Measurements from ENCODE around the gene QTRT2. TPM values are rescaled to one million over a fixed set of nuclear protein-coding genes. Genes with fewer than 3 reads are reported as not detected.

Gene QTRT2
- total and polyA plus RNA-seq, 2 of the 8 experiments (the other 6 are each of a cell fraction or from before 2014, with no cell fraction given) = 13.3 to 54.5 TPM

GRCh38 chr3:114119776-114120175, 63.2 kb downstream of the QTRT2 start:
- H3K4ac ChIP-seq (replicated peaks; ENCODE audit: insufficient read length, low read depth, low read length) = no peak overlapping the region
- H2AK5ac ChIP-seq (ENCODE audit: low read depth, low read length) = no peak overlapping the region
- H3K23me2 ChIP-seq (ENCODE audit: low read depth, low read length) = no peaks in the 10 kb centered on the region
- no peaks in the 10 kb centered on the region for H3K79me1 ChIP-seq (ENCODE audit: low read depth, low read length)
- no peak overlapping the region for H3K23ac ChIP-seq (ENCODE audit: insufficient read length)
- H3K4me3 ChIP-seq (ENCODE audit: extremely low read depth in 1 of 4, insufficient read depth in 2 of 4, low read depth in 3 of 4, low read length in 4 of 4) = no peak overlapping the region
- FAIRE-seq (no peak), DNase-seq (ENCODE audit: low read depth in 1 of 2, low spot score in 2 of 2) (no peak)
- no peak overlapping the region for H3K9ac ChIP-seq (replicated peaks in 1 of 4; ENCODE audit: extremely low read depth in 1 of 4, low read depth in 3 of 4, low read length in 3 of 4)
- H3K56ac ChIP-seq (replicated peaks; ENCODE audit: insufficient read length, low read depth, low read length) = no peak overlapping the region
- no peaks in the 10 kb centered on the region for H3K36me3 ChIP-seq (ENCODE audit: control insufficient read depth in 2 of 4, insufficient read depth in 4 of 4, low read length in 3 of 4)
- H3K18ac ChIP-seq (ENCODE audit: extremely low read depth, low read length) = no peak overlapping the region
- H3K4me2 ChIP-seq (ENCODE audit: insufficient read depth in 1 of 2, low read depth in 2 of 2, low read length in 2 of 2) = no peak overlapping the region
- CTCF ChIA-PET (ENCODE audit: partially characterized antibody) = interaction anchor here (0.6 kb wide), 1 partner anchor 177 kb away, joined by 3 read pairs; no protein-coding TSS in a partner anchor
- TF ChIP-seq ATF2 (IDR thresholded peaks at IDR 0.05; ENCODE audit: low read length) = no peak
- no peak for TF ChIP-seq TEAD4 (IDR thresholded peaks at IDR 0.05; ENCODE audit: low read depth, low read length)
- TF ChIP-seq CREB1 (IDR thresholded peaks at IDR 0.05) = no peak
- TF ChIP-seq SIN3A (conservative IDR thresholded peaks at IDR 0.05 in 1 of 2, IDR thresholded peaks at IDR 0.05 in 1 of 2; ENCODE audit: low read depth in 1 of 2, low read length in 2 of 2) = no peak
- no peak for TF ChIP-seq RXRA (IDR thresholded peaks at IDR 0.05; ENCODE audit: insufficient read depth, low read depth, low read length)
- no peak for TF ChIP-seq HDAC6 (IDR thresholded peaks at IDR 0.05; ENCODE audit: low read depth, low read length)
- TF ChIP-seq EGR1 (IDR thresholded peaks at IDR 0.05; ENCODE audit: borderline replicate concordance, low read depth, low read length) = no peak
- WGBS, 2 experiments (ENCODE audit: extremely low coverage in 1 of 2, insufficient coverage in 1 of 2, insufficient read length in 1 of 2, insufficient replicate concordance in 2 of 2, low coverage in 1 of 2, low lambda C conversion rate in 2 of 2, missing lambda C conversion rate in 1 of 2) = 89% methylated on average over 1 of the region's 1 CpG; no CpG with 5 or more reads in 1 of the 2 experiments
- no peaks in the 10 kb centered on the region for H3K4me1 ChIP-seq (replicated peaks in 1 of 4; ENCODE audit: control insufficient read depth in 3 of 4, insufficient read depth in 4 of 4, low read length in 3 of 4)
- no peak overlapping the region for H2BK20ac ChIP-seq (ENCODE audit: low read length)
- no peaks in the 10 kb centered on the region for H4K20me1 ChIP-seq (replicated peaks in 1 of 2; ENCODE audit: control insufficient read depth in 1 of 2, insufficient read depth in 2 of 2, low read length in 2 of 2)
- no peak overlapping the region for H4K91ac ChIP-seq (replicated peaks; ENCODE audit: insufficient read length, low read length)
- no peaks in the 10 kb centered on the region for H3K79me2 ChIP-seq (ENCODE audit: control insufficient read depth in 1 of 2, insufficient read depth in 2 of 2, low read length in 2 of 2)
- H2AFZ ChIP-seq (ENCODE audit: low read length) = no peak overlapping the region
- POLR2A ChIA-PET (ENCODE audit: partially characterized antibody) = interaction anchor here (0.6 kb wide), 1 partner anchor 57 kb away, joined by 3 read pairs; no protein-coding TSS in a partner anchor
- no peak overlapping the region for H3K27ac ChIP-seq (ENCODE audit: low read depth, low read length)
- no peak overlapping the region for H2BK5ac ChIP-seq (ENCODE audit: low read depth, low read length)
- H3K27me3 ChIP-seq (replicated peaks in 1 of 4; ENCODE audit: control insufficient read depth in 3 of 4, extremely low read depth in 1 of 4, insufficient read depth in 3 of 4, low read length in 3 of 4) = no peaks in the 10 kb centered on the region
- H4K8ac ChIP-seq (ENCODE audit: extremely low read depth, insufficient read depth, low read length) = no peak overlapping the region
- no peak overlapping the region for H4K5ac ChIP-seq (ENCODE audit: insufficient read length, low read depth, low read length)
- H3K14ac ChIP-seq (ENCODE audit: insufficient read length) = no peak overlapping the region
- H2BK12ac ChIP-seq (ENCODE audit: low read depth, low read length) = no peak overlapping the region
- H3K9me3 ChIP-seq (ENCODE audit: insufficient read depth in 2 of 2, low read depth in 1 of 2, low read length in 1 of 2) = no peaks in the 10 kb centered on the region
- no peak overlapping the region for H2BK120ac ChIP-seq (replicated peaks; ENCODE audit: low read depth, low read length)
- H2BK15ac ChIP-seq (ENCODE audit: low read length) = no peak overlapping the region

All from H1 (cell line).